HCT116 (cell line): Measurements from ENCODE around the gene VWF. TPM values are rescaled to one million over a fixed set of nuclear protein-coding genes. Genes with fewer than 3 reads are reported as not detected.
"Not testable (repeated sequence)": the region's sequence is repeated elsewhere in the genome, so short reads cannot be mapped to it uniquely, and the experiment has no call there.

Experiments
- ATAC-seq: fragments of 200-7000 bp; cut with Tn5 transposase; 2 replicates; pipeline ENCODE4 v1.9.1; 2020; ENCODE audit warnings: mild to moderate bottlenecking, moderate library complexity
- BruUV-seq: library from RNA; stranded (reverse); fragments of 400-500 nt; replicated peaks from 2 replicates; lab custom pipeline; 2021; lab: Mats Ljungman, UMichigan
- CTCF ChIA-PET: fragments of 300-600 bp; sonication (Branson Sonifier 250); formaldehyde crosslinking; loops from one replicate; lab custom pipeline; 2021; ENCODE audit warnings: antibody characterized with exemption; lab: Charles Lee
- POLR2A ChIA-PET: fragments of 300-600, 350-600 bp; sonication (Branson Sonifier 250); formaldehyde crosslinking; loops from one replicate; lab custom pipeline; 2021; ENCODE audit warnings: antibody characterized with exemption; lab: Charles Lee
- RAD21 ChIA-PET, 2 experiments: fragments of 300-600 bp; sonication (Branson Sonifier 250); formaldehyde crosslinking; loops; one replicate each; lab custom pipeline; 2023; ENCODE audit warnings: low total read pairs in 2 of 2; ENCODE audit not compliant: uncharacterized antibody in 2 of 2, unreplicated experiment in 2 of 2, low non-redundant PET in 1 of 2; lab: Charles Lee
- DNase-seq: peaks from one replicate; pipeline ENCODE4 v3.0.0-alpha.2; 2010; ENCODE audit warnings: low read depth, low spot score
- H2AFZ ChIP-seq: fragments of 200-600 bp; shearing (Covaris generic), sonication (generic); 2 replicates; pipeline ENCODE4 v1.6.1; 2017; ENCODE audit warnings: low read depth, mixed run types, mixed read lengths, antibody characterized with exemption, low read length; ENCODE audit not compliant: poor library complexity, severe bottlenecking
- H3K27ac ChIP-seq: 2 replicates; pipeline ENCODE4 v1.5.1; 2012; ENCODE audit warnings: low read depth, low read length
- H3K27me3 ChIP-seq: fragments of 200-600 bp; sonication (generic); 2 replicates; pipeline ENCODE4 v1.6.1; 2016; ENCODE audit warnings: mixed run types, low read length, mixed read lengths; ENCODE audit not compliant: insufficient read depth
- H3K36me3 ChIP-seq, 2 experiments: fragments of 200-500 bp in 1 of 2; fragments of 200-600 bp in 1 of 2; sonication (Bioruptor generic) in 1 of 2; sonication (generic) in 1 of 2; 2 replicates each; pipeline versions ENCODE4 v1.5.1 to v1.6.1; 2014 to 2016; ENCODE audit warnings: low read length in 2 of 2, inconsistent platforms in 1 of 2, mixed read lengths in 1 of 2, mixed run types in 1 of 2; ENCODE audit not compliant: insufficient read depth in 2 of 2, control insufficient read depth in 1 of 2
- H3K4me1 ChIP-seq, 2 experiments: fragments of 200-600 bp in 1 of 2; sonication (generic) in 1 of 2; 2 replicates each; pipeline versions ENCODE4 v1.5.1 to v1.6.1; 2012 to 2017; ENCODE audit warnings: low read length in 2 of 2, inconsistent platforms in 1 of 2, mild to moderate bottlenecking in 1 of 2, mixed read lengths in 1 of 2, mixed run types in 1 of 2, moderate library complexity in 1 of 2; ENCODE audit not compliant: insufficient read depth in 2 of 2, control insufficient read depth in 1 of 2
- H3K4me2 ChIP-seq: fragments of 200-600 bp; sonication (generic); 2 replicates; pipeline ENCODE4 v1.6.1; 2017; ENCODE audit warnings: mixed run types, low read length, mixed read lengths
- H3K4me3 ChIP-seq, 2 experiments: fragments of 200-600 bp in 1 of 2; sonication (generic) in 1 of 2; replicated peaks in 1 of 2; 2 replicates each; pipeline ENCODE4 v1.5.1; 2011 to 2016; ENCODE audit warnings: low read length in 2 of 2, control low read depth in 1 of 2, low read depth in 1 of 2, mild to moderate bottlenecking in 1 of 2, mixed read lengths in 1 of 2, mixed run types in 1 of 2
- H3K79me2 ChIP-seq: fragments of 200-600 bp; sonication (generic); 2 replicates; pipeline ENCODE4 v1.6.1; 2017; ENCODE audit warnings: mild to moderate bottlenecking, mixed run types, low read length, moderate library complexity, mixed read lengths; ENCODE audit not compliant: insufficient read depth
- H3K9ac ChIP-seq: fragments of 200-600 bp; sonication (generic); 2 replicates; pipeline ENCODE4 v1.6.1; 2016; ENCODE audit warnings: low read length, mixed read lengths
- H3K9me2 ChIP-seq: fragments of 200-600 bp; sonication (generic), shearing (Covaris generic); 2 replicates; pipeline ENCODE4 v1.6.1; 2017; ENCODE audit warnings: mixed run types, mild to moderate bottlenecking, moderate library complexity; ENCODE audit not compliant: insufficient read depth
- H3K9me3 ChIP-seq, 2 experiments: fragments of 200-500 bp in 1 of 2; fragments of 200-600 bp in 1 of 2; sonication (Bioruptor generic) in 1 of 2; sonication (generic) in 1 of 2; 2 replicates each; pipeline ENCODE4 v1.6.1; 2014 to 2017; ENCODE audit warnings: low read length in 2 of 2, mixed read lengths in 2 of 2, inconsistent platforms in 1 of 2, low read depth in 1 of 2, mild to moderate bottlenecking in 1 of 2, mixed run types in 1 of 2, moderate library complexity in 1 of 2; ENCODE audit not compliant: control insufficient read depth in 1 of 2, insufficient read depth in 1 of 2
- H4K20me1 ChIP-seq: fragments of 200-600 bp; sonication (generic), shearing (Covaris generic); 2 replicates; pipeline ENCODE4 v1.6.1; 2017; ENCODE audit warnings: mixed run types, mild to moderate bottlenecking, moderate library complexity; ENCODE audit not compliant: insufficient read depth
- CBX3 ChIP-seq: IDR thresholded peaks from 2 replicates; pipeline ENCODE4 v1.6.1; 2012; ENCODE audit warnings: low read depth
- CEBPB ChIP-seq: IDR thresholded peaks from 2 replicates; pipeline ENCODE4 v1.6.1; 2012; ENCODE audit warnings: low read depth
- EGR1 ChIP-seq: IDR thresholded peaks from 2 replicates; pipeline ENCODE4 v1.6.1; 2012; ENCODE audit warnings: low read depth
- ELF1 ChIP-seq: IDR thresholded peaks from 2 replicates; pipeline ENCODE4 v1.6.1; 2012; ENCODE audit warnings: low read depth, borderline replicate concordance
- EZH2phosphoT487 ChIP-seq: fragments of 200-600 bp; IDR thresholded peaks from 2 replicates; pipeline ENCODE4 v1.6.1; 2018; ENCODE audit warnings: antibody characterized with exemption, borderline replicate concordance
- JUND ChIP-seq: IDR thresholded peaks from 2 replicates; pipeline ENCODE4 v1.6.1; 2012
- POLR2AphosphoS5 ChIP-seq: IDR thresholded peaks from 2 replicates; pipeline ENCODE4 v1.6.1; 2011; ENCODE audit warnings: mild to moderate bottlenecking, low read depth, low read length, moderate library complexity
- RAD21 ChIP-seq: IDR thresholded peaks from 2 replicates; pipeline ENCODE4 v1.6.1; 2012; ENCODE audit warnings: low read depth, mild to moderate bottlenecking
- REST ChIP-seq: IDR thresholded peaks from 2 replicates; pipeline ENCODE4 v1.6.1; 2012; ENCODE audit warnings: low read depth
- SRF ChIP-seq: IDR thresholded peaks from 2 replicates; pipeline ENCODE4 v1.6.1; 2012; ENCODE audit warnings: low read depth
- TCF7L2 ChIP-seq: IDR thresholded peaks from 2 replicates; pipeline ENCODE4 v1.7.0; 2011; ENCODE audit warnings: borderline replicate concordance, inconsistent platforms; ENCODE audit not compliant: insufficient read depth, insufficient read length; ENCODE audit errors: extremely low read depth
- YY1 ChIP-seq: IDR thresholded peaks from 2 replicates; pipeline ENCODE4 v1.6.1; 2011; ENCODE audit warnings: low read length, low read depth, moderate library complexity, mild to moderate bottlenecking; ENCODE audit not compliant: insufficient replicate concordance; ENCODE audit errors: extremely low read depth
- ZBTB33 ChIP-seq: IDR thresholded peaks from 2 replicates; pipeline ENCODE4 v1.6.1; 2011; ENCODE audit warnings: mild to moderate bottlenecking, low read length, moderate library complexity; ENCODE audit not compliant: insufficient replicate concordance; ENCODE audit errors: extremely low read depth
- ZFX ChIP-seq: fragments of 450-650 bp; IDR thresholded peaks from 2 replicates; pipeline ENCODE4 v1.6.1; 2017
- intact Hi-C: fragments of 100-400 bp; cut with micrococcal nuclease; formaldehyde crosslinking; loops from 2 replicates; pipeline ENCODE4 v1.10.0; 2022
- total RNA-seq: library from RNA; stranded (reverse); gene quantifications from one replicate; pipeline ENCODE4 v1.2.1, GENCODE V29; 2021; ENCODE audit not compliant: unreplicated experiment

The VWF gene
- total RNA-seq, 1 experiment from 2014 or later: 0.57 TPM

GRCh38 chr12:6159166-6160011 is 34.9 kb upstream of the VWF start:
- POLR2A ChIA-PET, CTCF ChIA-PET, H2AFZ ChIP-seq: not testable (repeated sequence)
- TF ChIP-seq RAD21: peak; percentile 13; the same call in 1 of the 2 replicates
- TF ChIP-seq, all 23 proteins: peak for 1; not testable (repeated sequence) for 22
- DNase-seq, H3K27me3 ChIP-seq, H3K4me2 ChIP-seq, H3K9me3 ChIP-seq, intact Hi-C loops, H3K9me2 ChIP-seq, H3K4me1 ChIP-seq, H3K27ac ChIP-seq, H3K4me3 ChIP-seq, ATAC-seq, H3K36me3 ChIP-seq, BruUV-seq, H3K9ac ChIP-seq, H4K20me1 ChIP-seq, H3K79me2 ChIP-seq: not testable (repeated sequence)
- RAD21 ChIA-PET: interaction anchor here in 1 of 2 experiments (0.6 kb wide), 1 partner anchor 125 kb away, joined by 3 read pairs; no protein-coding TSS in a partner anchor

- Histone ChIP-seq H4K20me1 (no peaks in the 10 kb centered on the region), H3K27ac (no peak overlapping the region), H3K9ac (no peak overlapping the region), H2AFZ (no peak overlapping the region), H3K9me2 (no peaks in the 10 kb centered on the region), H3K36me3 (no peaks in the 10 kb centered on the region), H3K4me3 (no peak overlapping the region), H3K4me1 (peaks cover 2 to 3% of the 10 kb centered on the region in 2 experiments; a peak in 1 of 4 replicates), H3K4me2 (no peak overlapping the region), H3K27me3 (no peaks in the 10 kb centered on the region), H3K9me3 (no peaks in the 10 kb centered on the region), H3K79me2 (no peaks in the 10 kb centered on the region)
- ChIA-PET POLR2A (no interaction called here), CTCF (no interaction called here), RAD21 (interaction anchor here in 1 of 2 experiments (0.6 kb wide), 1 partner anchor 126 kb away, joined by 3 read pairs; no protein-coding TSS in a partner anchor)
- no TSS peak for BruUV-seq
- DNase-seq: no peak
- ATAC-seq: no peak
- intact Hi-C loops: no loop called here
- TF ChIP-seq POLR2AphosphoS5 (no peak), SRF (no peak), EZH2phosphoT487 (no peak), ZBTB33 (no peak), JUND (no peak), YY1 (no peak), ELF1 (no peak), EGR1 (no peak), ZFX (no peak), CEBPB (no peak), RAD21 (no peak), CBX3 (no peak), REST (no peak), TCF7L2 (no peak)
Observed at GRCh38 chr12:6158749-6159148, 34.3 kb upstream of the VWF start.
